ENCODE measurements around the gene SRD5A3. TPM values are rescaled to one million over a fixed set of nuclear protein-coding genes. Genes with fewer than 3 reads are reported as not detected.

The SRD5A3 gene
- total RNA-seq, 1 donor from 2014 or later = 9.2 TPM

DNA sequence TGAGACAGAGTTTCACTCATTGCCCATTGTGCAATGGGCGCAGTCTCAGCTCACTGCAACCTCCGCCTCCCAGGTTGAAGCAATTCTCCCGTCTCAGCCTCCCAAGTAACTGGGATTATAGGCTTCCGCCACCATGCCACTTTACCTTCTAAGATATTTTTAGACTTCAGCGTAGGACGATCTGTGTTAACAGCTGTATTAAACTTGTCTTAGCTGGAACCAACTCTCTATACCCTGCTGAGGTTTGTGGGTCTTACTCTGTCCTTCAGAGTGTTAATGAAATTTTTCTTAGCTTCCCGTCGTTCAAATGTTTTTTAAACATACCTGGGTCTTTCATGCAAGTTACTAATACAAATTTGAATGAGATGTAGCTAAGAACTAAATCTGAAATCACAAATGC is 64.4 kb downstream of the SRD5A3 start:
- DNase-seq = no peak

DNA sequence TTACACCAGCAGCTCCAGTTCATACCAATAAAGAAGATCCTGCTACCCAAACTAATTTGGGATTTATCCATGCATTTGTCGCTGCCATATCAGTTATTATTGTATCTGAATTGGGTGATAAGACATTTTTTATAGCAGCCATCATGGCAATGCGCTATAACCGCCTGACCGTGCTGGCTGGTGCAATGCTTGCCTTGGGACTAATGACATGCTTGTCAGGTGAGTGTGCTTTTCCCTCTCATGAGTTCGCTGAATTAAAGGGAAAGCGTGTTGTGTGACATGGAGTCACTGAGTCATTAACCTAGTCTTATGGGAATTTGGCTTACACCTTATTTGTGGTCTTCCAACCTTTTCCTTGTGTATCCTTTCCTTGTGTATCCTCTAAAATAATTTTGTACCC is 65.6 kb downstream of the SRD5A3 start:
- DNase-seq = no peak

DNA sequence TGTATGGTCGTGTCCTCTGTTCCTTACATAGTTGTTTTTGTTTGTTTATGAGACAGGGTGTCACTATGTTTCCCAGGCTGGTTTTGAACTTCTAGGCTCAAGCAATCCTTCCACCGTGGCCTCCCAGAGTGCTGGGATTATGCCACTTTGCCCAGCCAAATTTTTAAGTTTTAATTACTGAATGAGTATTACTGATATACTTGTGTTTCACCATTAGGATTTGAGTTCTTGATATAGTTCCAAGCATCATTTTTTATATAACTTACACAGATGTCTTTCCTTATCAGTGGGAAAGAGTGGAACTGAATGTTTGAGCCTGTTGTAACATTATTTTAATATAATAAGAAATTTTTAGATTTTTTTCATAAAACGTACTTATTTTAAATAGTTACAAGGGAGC is 70.1 kb downstream of the SRD5A3 start:
- no peak for DNase-seq

Other genes starting within 250 kb of the SRD5A3 start
- 292 and 321 TPM in 2 replicates for gene KDR, start 220.6 kb upstream of the SRD5A3 start, total RNA-seq
- gene TMEM165, start 49.7 kb downstream of the SRD5A3 start, total RNA-seq = 129 and 169 TPM in 2 replicates
- 20.3 and 26.0 TPM in 2 replicates for gene CLOCK, start 200.7 kb downstream of the SRD5A3 start, total RNA-seq
- gene PDCL2, start 246.0 kb downstream of the SRD5A3 start, total RNA-seq = not detected in 2 replicates

Measured in dermis blood vessel endothelial cell (primary cell).